AG04450 (cell line): ENCODE results near the gene TMEM143. TPM values are rescaled to one million over a fixed set of nuclear protein-coding genes. Genes with fewer than 3 reads are reported as not detected.
"Not testable (repeated sequence)": the region's sequence is repeated elsewhere in the genome, so short reads cannot be mapped to it uniquely, and the experiment has no call there.

Experiments used
- CTCF ChIA-PET: fragments of 300-600, 350-600 bp; formaldehyde crosslinking; extraction: SDS; loops from one replicate; lab custom pipeline; 2022; ENCODE audit warnings: antibody characterized with exemption, inconsistent platforms; lab: Charles Lee
- POLR2A ChIA-PET: fragments of 350-600 bp; formaldehyde crosslinking; extraction: SDS; loops from one replicate; lab custom pipeline; 2021; ENCODE audit warnings: antibody characterized with exemption, inconsistent platforms; lab: Yijun Ruan, JAX
- DNase-seq: peaks from one replicate; pipeline ENCODE4 v3.0.0-alpha.2; 2011; ENCODE audit warnings: low read depth, low spot score
- H3K27ac ChIP-seq: one replicate; pipeline ENCODE4 v1.5.1; 2012; ENCODE audit warnings: low read depth, low read length, control low read depth
- H3K27me3 ChIP-seq: one replicate; pipeline ENCODE4 v1.6.0; 2012; ENCODE audit warnings: low read length; ENCODE audit not compliant: control insufficient read depth, insufficient read depth
- H3K4me3 ChIP-seq: 2 replicates; pipeline ENCODE4 v1.5.1; 2011; ENCODE audit warnings: mild to moderate bottlenecking, low read depth, low read length, control low read depth
- H3K9me3 ChIP-seq: 2 replicates; pipeline ENCODE4 v1.5.1; 2012; ENCODE audit warnings: low read length; ENCODE audit not compliant: control insufficient read depth, insufficient read depth
- CTCF ChIP-seq: IDR thresholded peaks from 2 replicates; pipeline ENCODE4 v1.5.1; 2011; ENCODE audit warnings: low read depth, low read length, control low read depth, inconsistent platforms
- polyA plus RNA-seq: library from polyadenylated mRNA; depleted of rRNA; stranded (reverse); fragments of >200 nt; gene quantifications from 2 replicates; pipeline ENCODE4 v1.2.3, GENCODE V29; 2011

TMEM143 gene
- polyA plus RNA-seq, 1 experiment = 5.1 TPM

GRCh38 chr19:48310227-48310626 lies 53.5 kb downstream of the TMEM143 start:
- CTCF ChIA-PET = no interaction called here
- TF ChIP-seq CTCF = no peak

GRCh38 chr19:48309731-48310130 lies 54.0 kb downstream of the TMEM143 start:
- CTCF ChIA-PET = interaction anchor here (1.6 to 1.7 kb wide), 2 partner anchors 15 to 43 kb away, joined by 4 to 10 read pairs; partner anchors contain the start of gene EMP3
- H3K27ac ChIP-seq, H3K4me3 ChIP-seq, H3K9me3 ChIP-seq, DNase-seq, POLR2A ChIA-PET, H3K27me3 ChIP-seq: not testable (repeated sequence)

More at GRCh38 chr19:48310227-48310626, 53.5 kb downstream of the TMEM143 start:
- POLR2A ChIA-PET = interaction anchor here (0.6 kb wide), 1 partner anchor 54 kb away, joined by 3 read pairs; the partner anchor contains the start of gene SYNGR4
- Histone ChIP-seq H3K4me3 (no peak overlapping the region), H3K27me3 (peaks cover 4% of the 10 kb centered on the region), H3K9me3 (no peaks in the 10 kb centered on the region), H3K27ac (no peak overlapping the region)
- DNase-seq = no peak

GRCh38 chr19:48308631-48309586 lies 54.8 kb downstream of the TMEM143 start:
- Histone ChIP-seq H3K9me3 (no peaks in the 10 kb centered on the region), H3K4me3 (no peak overlapping the region), H3K27ac (no peak overlapping the region), H3K27me3 (peaks cover 7% of the 10 kb centered on the region)
- peak; percentile 46 for TF ChIP-seq CTCF
- ChIA-PET POLR2A (no interaction called here), CTCF (interaction anchor here (0.6 to 1.7 kb wide), 5 partner anchors 9 to 1272 kb away, joined by 3 to 10 read pairs (median 4); partner anchors contain the start of gene EMP3)
- DNase-seq = no peak

GRCh38 chr19:48303866-48304265 lies 59.9 kb downstream of the TMEM143 start:
- Histone ChIP-seq H3K27ac (no peak overlapping the region), H3K9me3 (no peaks in the 10 kb centered on the region; the same call in 1 of the 2 replicates), H3K27me3 (peaks cover 21% of the 10 kb centered on the region), H3K4me3 (no peak overlapping the region)
- no peak for TF ChIP-seq CTCF
- CTCF ChIA-PET = no interaction called here
- POLR2A ChIA-PET = no interaction called here
- no peak for DNase-seq

- Histone ChIP-seq H3K9me3 (peaks cover under 1% of the 10 kb centered on the region; the same call in 1 of the 2 replicates), H3K27me3 (peaks cover 21% of the 10 kb centered on the region), H3K27ac (no peak overlapping the region), H3K4me3 (no peak overlapping the region)
- no peak for TF ChIP-seq CTCF
- ChIA-PET POLR2A (no interaction called here), CTCF (no interaction called here)
- no peak for DNase-seq
Observed at GRCh38 chr19:48303367-48303766, 60.4 kb downstream of the TMEM143 start.
